ENCODE data around the gene KIRREL3. TPM values are rescaled to one million over a fixed set of nuclear protein-coding genes. Genes with fewer than 3 reads are reported as not detected.

The KIRREL3 gene
- total and polyA plus RNA-seq, 12 donors, result 0.13 to 0.58 (median 0.30) TPM

GRCh38 chr11:126808296-126808695, 192.3 kb downstream of the KIRREL3 start:
- Histone ChIP-seq H3K4me3 (no peak overlapping the region), H3K36me3 (no peaks in the 10 kb centered on the region), H3K4me1 (no peaks in the 10 kb centered on the region), H3K27ac (no peak overlapping the region), H3K27me3 (peaks cover 0 to 22% (median 0%) of the 10 kb centered on the region in 7 donors), H3K9me3 (no peaks in the 10 kb centered on the region)
- ATAC-seq (no peak), DNase-seq (no peak)
- no peak for TF ChIP-seq CTCF (IDR thresholded peaks at IDR 0.05)
- WGBS, 2 donors, result 40% methylated on average over 2 of the region's 2 CpGs
- intact Hi-C loops (cut with DNase I), result no loop called here

- no peak for ATAC-seq
- TF ChIP-seq CTCF (IDR thresholded peaks at IDR 0.05), result no peak
- intact Hi-C loops (cut with DNase I), result no loop called here
- WGBS, 2 donors, result 94 to 97% methylated on average over 3 of the region's 3 CpGs
- Histone ChIP-seq H3K27ac (no peak overlapping the region), H3K4me1 (no peaks in the 10 kb centered on the region), H3K27me3 (peaks cover 0 to 25% (median under 1%) of the 10 kb centered on the region in 7 donors), H3K4me3 (no peak overlapping the region), H3K9me3 (no peaks in the 10 kb centered on the region), H3K36me3 (no peaks in the 10 kb centered on the region)
- DNase-seq, result no peak
Observed at GRCh38 chr11:126805870-126806269, 194.7 kb downstream of the KIRREL3 start.

- H3K4me1 ChIP-seq, result no peaks in the 10 kb centered on the region
- H3K27me3 ChIP-seq, result peaks cover 0 to 25% (median 0%) of the 10 kb centered on the region in 7 donors
- ATAC-seq, result no peak
- H3K36me3 ChIP-seq, result no peaks in the 10 kb centered on the region
- no peaks in the 10 kb centered on the region for H3K9me3 ChIP-seq
- H3K27ac ChIP-seq, result no peak overlapping the region
- DNase-seq, result no peak
- intact Hi-C loops (cut with DNase I), result no loop called here
- 77 to 92% methylated on average over 2 of the region's 2 CpGs for WGBS, 2 donors
- no peak overlapping the region for H3K4me3 ChIP-seq
- TF ChIP-seq CTCF (IDR thresholded peaks at IDR 0.05), result no peak
Observed at GRCh38 chr11:126804363-126804762, 196.2 kb downstream of the KIRREL3 start.

- no peaks in the 10 kb centered on the region for H3K4me1 ChIP-seq
- ATAC-seq (no peak), DNase-seq (no peak)
- WGBS, 2 donors, result 63 to 74% methylated on average over 3 of the region's 3 CpGs
- H3K36me3 ChIP-seq, result no peaks in the 10 kb centered on the region
- intact Hi-C loops (cut with DNase I), result no loop called here
- H3K9me3 ChIP-seq, result no peaks in the 10 kb centered on the region
- no peak overlapping the region for H3K4me3 ChIP-seq
- no peak overlapping the region for H3K27ac ChIP-seq
- peaks cover 0 to 31% (median 5%) of the 10 kb centered on the region in 7 donors for H3K27me3 ChIP-seq
- TF ChIP-seq CTCF (IDR thresholded peaks at IDR 0.05), result no peak
Observed at GRCh38 chr11:126800009-126800408, 200.6 kb downstream of the KIRREL3 start.
